ENCODE data around the gene ZNF792. TPM values are rescaled to one million over a fixed set of nuclear protein-coding genes. Genes with fewer than 3 reads are reported as not detected.

The ZNF792 gene
- total RNA-seq, 3 donors from 2014 or later, result 6.4 to 11.6 (median 11.1) TPM

Other genes with a start within 250 kb of the ZNF792 start
- 10 to 100 TPM; 15.7 to 48.3 (median 22.0) TPM for gene ZNF181, start 230.0 kb downstream of the ZNF792 start, total RNA-seq
- gene ZNF599, start 191.0 kb downstream of the ZNF792 start, total RNA-seq, result 10 to 100 TPM in 1 of 3 donors, 1 to 10 TPM in 2; 5.6 to 12.7 (median 8.2) TPM
- gene ZNF30, start 37.3 kb downstream of the ZNF792 start, total RNA-seq, result 1 to 10 TPM; 1.6 to 3.8 (median 2.0) TPM
- 10 to 100 TPM; 30.6 to 56.0 (median 38.6) TPM for gene GRAMD1A, start 36.1 kb upstream of the ZNF792 start, total RNA-seq
- 10 to 100 TPM in 1 of 3 donors, 1 to 10 TPM in 2; 5.1 to 14.6 (median 8.5) TPM for gene SCN1B, start 66.2 kb upstream of the ZNF792 start, total RNA-seq
- gene HPN, start 77.5 kb upstream of the ZNF792 start, total RNA-seq, result 10 to 100 TPM in 1 of 3 donors, 1 to 10 TPM in 2; 1.8 to 18.0 (median 8.5) TPM
- gene FXYD3, start 151.6 kb upstream of the ZNF792 start, total RNA-seq, result 100 to 1,000 TPM in 2 of 3 donors, not detected in 1; 135 to 318 TPM
- gene LGI4, start 170.8 kb upstream of the ZNF792 start, total RNA-seq, result 10 to 100 TPM in 1 of 3 donors, 1 to 10 TPM in 2; 4.3 to 37.8 (median 5.3) TPM
- gene FXYD1, start 174.6 kb upstream of the ZNF792 start, total RNA-seq, result 10 to 100 TPM; 15.5 to 75.5 (median 34.7) TPM
- not detected for gene FXYD7, start 179.0 kb upstream of the ZNF792 start, total RNA-seq
- 10 to 100 TPM; 52.4 to 56.7 (median 56.2) TPM for gene FXYD5, start 190.5 kb upstream of the ZNF792 start, total RNA-seq